Neural cell (in vitro differentiated cells): Measurements from ENCODE around the gene PCSK9. TPM values are rescaled to one million over a fixed set of nuclear protein-coding genes. Genes with fewer than 3 reads are reported as not detected.

ENCODE experiments used
- H2AFZ ChIP-seq: fragments of 200-600, 300-800 bp; sonication (generic), shearing (Covaris generic); 2 replicates; pipeline ENCODE4 v1.6.0; 2014; ENCODE audit warnings: low read depth, mild to moderate bottlenecking, antibody characterized with exemption, low read length, moderate library complexity
- H3F3A ChIP-seq: fragments of 200-600 bp; shearing (Covaris generic); 2 replicates; pipeline ENCODE4 v1.6.1; 2016; ENCODE audit warnings: mild to moderate bottlenecking, moderate library complexity, mixed read lengths, antibody characterized with exemption, low read length; ENCODE audit not compliant: insufficient read depth, poor library complexity, severe bottlenecking
- H3K27ac ChIP-seq: fragments of 200-600, 300-800 bp; sonication (generic), shearing (Covaris generic); 2 replicates; pipeline ENCODE4 v1.5.1; 2014; ENCODE audit warnings: mild to moderate bottlenecking, low read length, moderate library complexity
- H3K27me3 ChIP-seq: fragments of 300-800, 200-600 bp; sonication (generic), shearing (Covaris generic); 2 replicates; pipeline ENCODE4 v1.6.0; 2014; ENCODE audit warnings: mild to moderate bottlenecking, low read depth, low read length, moderate library complexity; ENCODE audit not compliant: insufficient read depth
- H3K36me3 ChIP-seq: fragments of 300-800, 200-600 bp; sonication (generic), shearing (Covaris generic); 2 replicates; pipeline ENCODE4 v1.5.1; 2014; ENCODE audit warnings: mild to moderate bottlenecking, antibody characterized with exemption, low read length, moderate library complexity; ENCODE audit not compliant: insufficient read depth
- H3K4me2 ChIP-seq: fragments of 300-800, 200-600 bp; sonication (generic), shearing (Covaris generic); 2 replicates; pipeline ENCODE4 v1.6.0; 2014; ENCODE audit warnings: mild to moderate bottlenecking, low read length
- H3K4me3 ChIP-seq: fragments of 300-800, 200-600 bp; sonication (generic), shearing (Covaris generic); 2 replicates; pipeline ENCODE4 v1.5.1; 2014; ENCODE audit warnings: mild to moderate bottlenecking, low read length, moderate library complexity
- H3K79me2 ChIP-seq: fragments of 200-600 bp; shearing (Covaris generic); replicated peaks from 2 replicates; pipeline ENCODE4 v1.6.0; 2014; ENCODE audit warnings: mild to moderate bottlenecking, low read length, moderate library complexity; ENCODE audit not compliant: insufficient read depth
- H3K9ac ChIP-seq: fragments of 300-800, 200-600 bp; sonication (generic), shearing (Covaris generic); 2 replicates; pipeline ENCODE4 v1.6.1; 2016; ENCODE audit warnings: mild to moderate bottlenecking, low read length, mixed read lengths
- H3K9me2 ChIP-seq: fragments of 200-600 bp; shearing (Covaris generic); 2 replicates; pipeline ENCODE4 v1.6.1; 2016; ENCODE audit warnings: mild to moderate bottlenecking, low read length, mixed read lengths; ENCODE audit not compliant: insufficient read depth
- H3K9me3 ChIP-seq: fragments of 200-600, 300-800 bp; sonication (generic), shearing (Covaris generic); 2 replicates; pipeline ENCODE4 v1.6.1; 2016; ENCODE audit warnings: mild to moderate bottlenecking, mixed run types, low read length, moderate library complexity, mixed read lengths
- H4K20me1 ChIP-seq: fragments of 200-600 bp; shearing (Covaris generic); 2 replicates; pipeline ENCODE4 v1.6.1; 2016; ENCODE audit warnings: mild to moderate bottlenecking, mixed run types; ENCODE audit not compliant: insufficient read depth
- EP300 ChIP-seq: fragments of 450-650 bp; conservative IDR thresholded peaks from 2 replicates; pipeline ENCODE4 v1.6.1; 2014; ENCODE audit warnings: antibody characterized with exemption, mild to moderate bottlenecking, moderate library complexity; ENCODE audit not compliant: poor library complexity, severe bottlenecking
- EZH2 ChIP-seq: fragments of 200-600, 300-800 bp; shearing (Covaris generic), sonication (generic); IDR thresholded peaks from 2 replicates; pipeline ENCODE4 v1.6.1; 2014; ENCODE audit warnings: antibody characterized with exemption, low read length, borderline replicate concordance, mild to moderate bottlenecking; ENCODE audit not compliant: insufficient read depth, poor library complexity, severe bottlenecking
- MXI1 ChIP-seq: fragments of 450-650 bp; conservative IDR thresholded peaks from 2 replicates; pipeline ENCODE4 v1.6.1; 2014; ENCODE audit warnings: antibody characterized with exemption, mild to moderate bottlenecking; ENCODE audit not compliant: poor library complexity, severe bottlenecking
- POLR2AphosphoS5 ChIP-seq: IDR thresholded peaks from 2 replicates; pipeline ENCODE4 v1.6.1; 2012
- RAD21 ChIP-seq: fragments of 450-650 bp; conservative IDR thresholded peaks from 2 replicates; pipeline ENCODE4 v1.6.1; 2014; ENCODE audit warnings: antibody characterized with exemption, mild to moderate bottlenecking, moderate library complexity
- SMC3 ChIP-seq: fragments of 450-650 bp; conservative IDR thresholded peaks from 2 replicates; pipeline ENCODE4 v1.6.1; 2014; ENCODE audit warnings: antibody characterized with exemption, mild to moderate bottlenecking, moderate library complexity; ENCODE audit not compliant: poor library complexity
- TAF1 ChIP-seq: IDR thresholded peaks from 2 replicates; pipeline ENCODE4 v1.6.1; 2012; ENCODE audit warnings: low read depth
- polyA plus RNA-seq: library from polyadenylated mRNA; depleted of rRNA; stranded (reverse); fragments of >200 nt; gene quantifications from 2 replicates; pipeline ENCODE4 v1.2.3, GENCODE V29; 2014
- TF ChIP-seq, protein P1 (sequence below): IDR thresholded peaks from 2 replicates; pipeline ENCODE4 v1.6.1; 2012; ENCODE audit warnings: borderline replicate concordance
- TF ChIP-seq, protein P2 (sequence below): fragments of 450-650 bp; IDR thresholded peaks from 2 replicates; pipeline ENCODE4 v1.5.1; 2014; ENCODE audit warnings: antibody characterized with exemption, mild to moderate bottlenecking, moderate library complexity; ENCODE audit not compliant: poor library complexity, severe bottlenecking

The PCSK9 gene
- polyA plus RNA-seq, 1 donor from 2014 or later = not detected

DNA sequence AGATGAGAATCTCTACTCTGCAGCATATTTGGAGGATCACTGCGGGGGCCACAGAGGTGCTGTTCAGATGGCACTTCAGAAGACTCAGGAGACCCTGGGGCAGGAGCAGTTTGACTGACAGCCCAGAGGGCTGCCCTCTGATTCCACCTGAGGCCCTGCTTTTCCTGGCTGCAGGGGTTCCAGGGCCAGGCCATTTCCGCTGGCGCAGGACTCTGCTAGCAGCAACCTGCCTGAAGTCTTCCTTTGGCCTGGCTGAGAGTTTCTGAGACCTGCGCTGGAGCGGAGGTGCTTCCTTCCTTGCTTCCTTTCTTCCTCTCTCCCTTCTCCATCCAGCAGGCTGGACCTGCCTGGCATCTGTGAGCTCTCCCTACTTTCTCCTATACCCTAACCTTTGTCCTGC, 11.8 kb downstream of the PCSK9 start:
- Histone ChIP-seq H3K27ac (no peak overlapping the region), H3K4me3 (no peak overlapping the region), H3K9me3 (no peaks in the 10 kb centered on the region), H3F3A (no peaks in the 10 kb centered on the region), H3K9me2 (no peaks in the 10 kb centered on the region), H3K79me2 (no peaks in the 10 kb centered on the region), H4K20me1 (no peaks in the 10 kb centered on the region), H3K27me3 (no peaks in the 10 kb centered on the region), H3K9ac (no peak overlapping the region), H3K4me2 (no peak overlapping the region), H3K36me3 (no peaks in the 10 kb centered on the region), H2AFZ (no peak overlapping the region)
- TF ChIP-seq EZH2 (no peak), SMC3 (no peak)

DNA sequence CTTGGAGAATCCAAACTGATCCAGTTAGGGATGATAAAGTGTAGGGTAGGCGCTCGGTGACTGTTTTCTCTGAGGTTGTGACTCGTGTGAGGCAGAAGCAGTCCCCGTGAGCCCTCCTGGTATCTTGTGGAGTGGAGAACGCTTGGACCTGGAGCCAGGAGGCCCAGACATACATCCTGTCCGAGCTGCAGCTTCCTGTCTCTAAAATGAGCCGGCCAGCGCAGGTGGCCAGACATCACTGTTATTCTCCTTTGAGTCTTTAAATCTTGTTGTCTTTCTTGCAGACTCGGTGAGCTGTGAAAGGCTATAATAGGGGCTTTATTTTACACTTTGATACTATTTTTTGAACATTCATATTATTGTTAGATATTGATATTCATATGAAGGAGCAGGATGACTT, 12.3 kb downstream of the PCSK9 start:
- no peak overlapping the region for H3K27ac ChIP-seq

More for the DNA sequence above, 12.3 kb downstream of the PCSK9 start:
- Histone ChIP-seq H3K9me2 (no peaks in the 10 kb centered on the region), H3F3A (no peaks in the 10 kb centered on the region), H3K4me3 (no peak overlapping the region), H2AFZ (no peak overlapping the region), H3K27me3 (no peaks in the 10 kb centered on the region), H3K4me2 (no peak overlapping the region), H3K9ac (no peak overlapping the region), H3K79me2 (no peaks in the 10 kb centered on the region), H4K20me1 (no peaks in the 10 kb centered on the region), H3K9me3 (no peaks in the 10 kb centered on the region), H3K36me3 (no peaks in the 10 kb centered on the region)
- no peak for TF ChIP-seq EZH2
- no peak for TF ChIP-seq POLR2AphosphoS5
- TF ChIP-seq TAF1 = no peak
- no peak for TF ChIP-seq RAD21
- TF ChIP-seq SMC3 = no peak
- TF ChIP-seq, protein P1, sequence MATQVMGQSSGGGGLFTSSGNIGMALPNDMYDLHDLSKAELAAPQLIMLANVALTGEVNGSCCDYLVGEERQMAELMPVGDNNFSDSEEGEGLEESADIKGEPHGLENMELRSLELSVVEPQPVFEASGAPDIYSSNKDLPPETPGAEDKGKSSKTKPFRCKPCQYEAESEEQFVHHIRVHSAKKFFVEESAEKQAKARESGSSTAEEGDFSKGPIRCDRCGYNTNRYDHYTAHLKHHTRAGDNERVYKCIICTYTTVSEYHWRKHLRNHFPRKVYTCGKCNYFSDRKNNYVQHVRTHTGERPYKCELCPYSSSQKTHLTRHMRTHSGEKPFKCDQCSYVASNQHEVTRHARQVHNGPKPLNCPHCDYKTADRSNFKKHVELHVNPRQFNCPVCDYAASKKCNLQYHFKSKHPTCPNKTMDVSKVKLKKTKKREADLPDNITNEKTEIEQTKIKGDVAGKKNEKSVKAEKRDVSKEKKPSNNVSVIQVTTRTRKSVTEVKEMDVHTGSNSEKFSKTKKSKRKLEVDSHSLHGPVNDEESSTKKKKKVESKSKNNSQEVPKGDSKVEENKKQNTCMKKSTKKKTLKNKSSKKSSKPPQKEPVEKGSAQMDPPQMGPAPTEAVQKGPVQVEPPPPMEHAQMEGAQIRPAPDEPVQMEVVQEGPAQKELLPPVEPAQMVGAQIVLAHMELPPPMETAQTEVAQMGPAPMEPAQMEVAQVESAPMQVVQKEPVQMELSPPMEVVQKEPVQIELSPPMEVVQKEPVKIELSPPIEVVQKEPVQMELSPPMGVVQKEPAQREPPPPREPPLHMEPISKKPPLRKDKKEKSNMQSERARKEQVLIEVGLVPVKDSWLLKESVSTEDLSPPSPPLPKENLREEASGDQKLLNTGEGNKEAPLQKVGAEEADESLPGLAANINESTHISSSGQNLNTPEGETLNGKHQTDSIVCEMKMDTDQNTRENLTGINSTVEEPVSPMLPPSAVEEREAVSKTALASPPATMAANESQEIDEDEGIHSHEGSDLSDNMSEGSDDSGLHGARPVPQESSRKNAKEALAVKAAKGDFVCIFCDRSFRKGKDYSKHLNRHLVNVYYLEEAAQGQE = no peak
- TF ChIP-seq, protein P2, sequence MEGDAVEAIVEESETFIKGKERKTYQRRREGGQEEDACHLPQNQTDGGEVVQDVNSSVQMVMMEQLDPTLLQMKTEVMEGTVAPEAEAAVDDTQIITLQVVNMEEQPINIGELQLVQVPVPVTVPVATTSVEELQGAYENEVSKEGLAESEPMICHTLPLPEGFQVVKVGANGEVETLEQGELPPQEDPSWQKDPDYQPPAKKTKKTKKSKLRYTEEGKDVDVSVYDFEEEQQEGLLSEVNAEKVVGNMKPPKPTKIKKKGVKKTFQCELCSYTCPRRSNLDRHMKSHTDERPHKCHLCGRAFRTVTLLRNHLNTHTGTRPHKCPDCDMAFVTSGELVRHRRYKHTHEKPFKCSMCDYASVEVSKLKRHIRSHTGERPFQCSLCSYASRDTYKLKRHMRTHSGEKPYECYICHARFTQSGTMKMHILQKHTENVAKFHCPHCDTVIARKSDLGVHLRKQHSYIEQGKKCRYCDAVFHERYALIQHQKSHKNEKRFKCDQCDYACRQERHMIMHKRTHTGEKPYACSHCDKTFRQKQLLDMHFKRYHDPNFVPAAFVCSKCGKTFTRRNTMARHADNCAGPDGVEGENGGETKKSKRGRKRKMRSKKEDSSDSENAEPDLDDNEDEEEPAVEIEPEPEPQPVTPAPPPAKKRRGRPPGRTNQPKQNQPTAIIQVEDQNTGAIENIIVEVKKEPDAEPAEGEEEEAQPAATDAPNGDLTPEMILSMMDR = no peak
- no peak for TF ChIP-seq EP300
- no peak for TF ChIP-seq MXI1
